ENCODE data around the gene MPRIP.

DNA sequence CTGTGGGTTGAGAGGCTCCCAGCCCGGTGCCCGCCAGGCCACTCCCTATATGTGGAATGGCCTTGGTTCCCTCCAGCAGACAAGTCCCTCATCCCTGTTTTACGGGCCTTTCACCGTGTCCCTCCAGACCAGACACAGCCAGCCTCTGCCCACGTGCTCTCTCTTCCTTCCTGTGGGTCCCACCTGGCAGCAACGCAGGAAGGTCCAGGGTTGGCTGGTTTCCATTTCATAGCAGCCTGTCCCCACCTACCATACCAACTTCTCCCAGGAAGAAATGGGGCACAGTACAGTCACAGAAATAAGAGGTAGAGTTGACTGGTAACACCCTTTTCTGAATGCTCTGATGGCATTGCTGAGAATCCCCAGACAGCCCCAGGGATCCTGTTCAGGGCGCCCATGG lies 128.9 kb downstream of the MPRIP start:
- TF ChIP-seq CTCF (IDR thresholded peaks at IDR 0.05) = no peak
- TF ChIP-seq POLR2AphosphoS5 (IDR thresholded peaks at IDR 0.05) = no peak
- TF ChIP-seq POLR2A (IDR thresholded peaks at IDR 0.05) = no peak
- TF ChIP-seq EP300 (IDR thresholded peaks at IDR 0.05) = no peak

Measured in sigmoid colon (tissue), 4 donors.